ENCODE data around the gene ATG5. TPM values are rescaled to one million over a fixed set of nuclear protein-coding genes. Genes with fewer than 3 reads are reported as not detected.

The ATG5 gene
- total RNA-seq, 4 donors from 2014 or later: 25.3 to 47.8 (median 35.2) TPM

DNA sequence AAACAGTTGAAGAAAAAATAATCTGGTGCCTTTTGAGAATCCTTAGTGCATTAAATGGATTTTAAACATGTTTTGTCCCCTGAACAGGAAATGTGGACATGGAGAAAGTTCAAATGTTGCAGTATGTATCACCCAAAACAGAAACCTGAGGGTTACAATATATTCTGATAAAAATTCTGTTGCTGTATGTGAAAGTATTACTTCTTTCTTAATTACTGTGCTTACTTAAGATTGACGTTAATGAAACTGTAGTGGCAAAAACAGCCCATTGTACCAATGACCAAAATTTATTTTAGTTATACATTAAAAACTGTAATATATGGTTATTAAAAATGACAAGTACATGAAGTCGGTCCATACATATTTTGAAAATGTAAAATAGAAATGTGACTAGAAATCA, 138.8 kb downstream of the ATG5 start:
- no peaks in the 10 kb centered on the region for H3K27me3 ChIP-seq
- H3K4me1 ChIP-seq: no peaks in the 10 kb centered on the region
- no peak overlapping the region for H3K27ac ChIP-seq (replicated peaks in 1 of 4)
- no peaks in the 10 kb centered on the region for H3K9me3 ChIP-seq
- intact Hi-C loops (cut with DNase I): no loop called here
- WGBS: 95% methylated on average over 2 of the region's 2 CpGs
- DNase-seq (ENCODE audit: extremely low spot score): no peak
- H3K36me3 ChIP-seq: peaks cover 0 to 12% (median 5%) of the 10 kb centered on the region in 4 donors
- TF ChIP-seq POLR2A (IDR thresholded peaks at IDR 0.05; ENCODE audit: low read depth): no peak
- TF ChIP-seq EP300 (IDR thresholded peaks at IDR 0.05): no peak
- TF ChIP-seq POLR2AphosphoS5 (IDR thresholded peaks at IDR 0.05): no peak
- TF ChIP-seq, protein P1, sequence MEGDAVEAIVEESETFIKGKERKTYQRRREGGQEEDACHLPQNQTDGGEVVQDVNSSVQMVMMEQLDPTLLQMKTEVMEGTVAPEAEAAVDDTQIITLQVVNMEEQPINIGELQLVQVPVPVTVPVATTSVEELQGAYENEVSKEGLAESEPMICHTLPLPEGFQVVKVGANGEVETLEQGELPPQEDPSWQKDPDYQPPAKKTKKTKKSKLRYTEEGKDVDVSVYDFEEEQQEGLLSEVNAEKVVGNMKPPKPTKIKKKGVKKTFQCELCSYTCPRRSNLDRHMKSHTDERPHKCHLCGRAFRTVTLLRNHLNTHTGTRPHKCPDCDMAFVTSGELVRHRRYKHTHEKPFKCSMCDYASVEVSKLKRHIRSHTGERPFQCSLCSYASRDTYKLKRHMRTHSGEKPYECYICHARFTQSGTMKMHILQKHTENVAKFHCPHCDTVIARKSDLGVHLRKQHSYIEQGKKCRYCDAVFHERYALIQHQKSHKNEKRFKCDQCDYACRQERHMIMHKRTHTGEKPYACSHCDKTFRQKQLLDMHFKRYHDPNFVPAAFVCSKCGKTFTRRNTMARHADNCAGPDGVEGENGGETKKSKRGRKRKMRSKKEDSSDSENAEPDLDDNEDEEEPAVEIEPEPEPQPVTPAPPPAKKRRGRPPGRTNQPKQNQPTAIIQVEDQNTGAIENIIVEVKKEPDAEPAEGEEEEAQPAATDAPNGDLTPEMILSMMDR (IDR thresholded peaks at IDR 0.05): no peak
- H3K4me3 ChIP-seq: no peak overlapping the region

DNA sequence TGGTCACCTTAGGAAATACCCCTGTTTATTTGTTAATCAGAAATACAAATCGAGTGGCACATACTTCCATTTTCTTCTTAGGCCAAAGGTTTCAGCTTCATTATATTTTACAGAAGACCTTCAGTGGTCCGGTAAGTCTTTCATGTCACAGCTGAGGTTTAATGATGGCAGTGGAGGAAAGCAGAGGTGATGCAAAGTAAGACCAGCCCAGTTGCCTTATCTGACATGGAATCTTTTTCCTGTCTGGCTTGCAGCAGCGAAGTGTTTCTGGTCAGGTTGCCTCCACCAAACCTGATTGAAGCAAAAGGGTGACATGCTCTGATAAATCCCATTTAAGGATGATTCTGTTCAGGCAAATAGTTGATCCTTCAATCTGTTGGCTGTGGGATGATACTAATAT, 139.4 kb downstream of the ATG5 start:
- 89% methylated on average over 3 of the region's 3 CpGs for WGBS
- Histone ChIP-seq H3K4me1 (no peaks in the 10 kb centered on the region), H3K4me3 (no peak overlapping the region), H3K9me3 (no peaks in the 10 kb centered on the region), H3K36me3 (peaks cover 0 to 12% (median 5%) of the 10 kb centered on the region in 4 donors), H3K27ac (replicated peaks in 1 of 4) (no peak overlapping the region), H3K27me3 (no peaks in the 10 kb centered on the region)
- intact Hi-C loops (cut with DNase I): no loop called here
- TF ChIP-seq POLR2AphosphoS5 (IDR thresholded peaks at IDR 0.05) (no peak), POLR2A (IDR thresholded peaks at IDR 0.05; ENCODE audit: low read depth) (no peak), EP300 (IDR thresholded peaks at IDR 0.05) (no peak)
- TF ChIP-seq, protein P1 (IDR thresholded peaks at IDR 0.05): no peak
- DNase-seq (ENCODE audit: extremely low spot score): no peak

DNA sequence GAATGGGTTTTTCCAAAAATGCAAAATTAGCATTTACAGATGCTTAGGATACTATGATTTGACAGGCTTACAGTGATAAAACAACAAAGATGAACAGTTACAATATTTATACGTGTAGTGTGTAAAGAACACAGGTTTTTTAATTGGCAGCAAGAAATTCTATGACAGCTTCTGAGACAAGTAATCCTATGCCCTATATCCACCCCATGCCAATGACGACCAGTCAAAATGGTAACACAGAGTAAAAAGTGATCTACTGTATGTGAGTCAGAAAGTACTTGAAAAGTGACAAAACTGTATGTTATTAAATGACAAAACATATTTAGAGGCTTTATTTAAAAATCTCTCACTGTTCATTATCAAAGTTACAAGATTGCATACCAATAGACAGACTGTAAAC, 139.9 kb downstream of the ATG5 start:
- Histone ChIP-seq H3K27ac (replicated peaks in 1 of 4) (no peak overlapping the region), H3K27me3 (no peaks in the 10 kb centered on the region), H3K4me3 (no peak overlapping the region), H3K36me3 (peaks cover 0 to 12% (median 5%) of the 10 kb centered on the region in 4 donors), H3K9me3 (no peaks in the 10 kb centered on the region), H3K4me1 (no peaks in the 10 kb centered on the region)
- WGBS: 97% methylated on average over 2 of the region's 2 CpGs
- no peak for DNase-seq (ENCODE audit: extremely low spot score)
- TF ChIP-seq, protein P1 (IDR thresholded peaks at IDR 0.05): no peak
- TF ChIP-seq POLR2A (IDR thresholded peaks at IDR 0.05; ENCODE audit: low read depth) (no peak), POLR2AphosphoS5 (IDR thresholded peaks at IDR 0.05) (no peak), EP300 (IDR thresholded peaks at IDR 0.05) (no peak)
- intact Hi-C loops (cut with DNase I): no loop called here

DNA sequence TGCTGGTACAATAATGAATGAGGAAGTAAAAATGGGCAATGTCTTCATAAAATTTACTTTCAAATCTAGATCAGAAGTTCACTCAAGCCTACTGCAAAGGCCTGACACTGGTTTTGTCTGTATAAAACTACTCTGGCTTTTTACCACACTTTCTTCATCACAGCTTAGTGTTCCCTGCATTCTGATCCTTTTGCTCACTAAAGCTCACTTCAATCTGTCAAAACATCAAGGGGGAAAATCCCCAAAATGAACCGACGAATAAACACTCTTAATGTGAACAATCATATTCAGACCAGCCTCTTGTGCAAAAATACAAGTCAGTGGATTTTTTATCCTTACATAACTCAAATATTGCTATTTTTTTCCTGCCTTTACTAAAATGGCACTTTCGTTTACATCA, 140.9 kb downstream of the ATG5 start:
- TF ChIP-seq, protein P1 (IDR thresholded peaks at IDR 0.05): no peak
- TF ChIP-seq POLR2A (IDR thresholded peaks at IDR 0.05; ENCODE audit: low read depth) (no peak), EP300 (IDR thresholded peaks at IDR 0.05) (no peak), POLR2AphosphoS5 (IDR thresholded peaks at IDR 0.05) (no peak)

DNA sequence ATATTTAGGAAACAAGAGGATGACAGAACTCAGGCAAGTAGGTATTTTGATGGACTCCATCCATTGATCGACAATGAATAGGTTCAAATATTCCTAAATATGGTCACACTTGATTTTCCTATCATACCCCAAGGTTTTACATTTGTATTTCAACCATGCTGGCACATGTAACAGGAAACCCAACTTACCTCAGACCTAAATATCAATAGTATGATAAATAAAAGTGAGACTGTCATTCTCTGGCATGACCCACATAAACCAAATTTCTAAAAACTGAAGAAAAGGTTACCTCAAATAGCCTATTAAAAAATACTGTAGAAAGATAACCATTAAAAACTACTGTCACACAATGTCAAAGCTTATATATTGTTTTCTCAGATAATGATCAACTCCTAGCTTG, 142.1 kb downstream of the ATG5 start:
- DNase-seq (ENCODE audit: extremely low spot score): no peak
- H3K36me3 ChIP-seq: peaks cover 0 to 12% (median 5%) of the 10 kb centered on the region in 4 donors
- H3K27ac ChIP-seq (replicated peaks in 1 of 4): no peak overlapping the region
- no peaks in the 10 kb centered on the region for H3K9me3 ChIP-seq
- intact Hi-C loops (cut with DNase I): no loop called here
- WGBS: 92% methylated on average over 1 of the region's 1 CpG
- no peak for TF ChIP-seq EP300 (IDR thresholded peaks at IDR 0.05)
- TF ChIP-seq, protein P1 (IDR thresholded peaks at IDR 0.05): no peak
- no peak for TF ChIP-seq POLR2AphosphoS5 (IDR thresholded peaks at IDR 0.05)
- no peak for TF ChIP-seq POLR2A (IDR thresholded peaks at IDR 0.05; ENCODE audit: low read depth)
- H3K4me3 ChIP-seq: no peak overlapping the region
- no peaks in the 10 kb centered on the region for H3K27me3 ChIP-seq
- H3K4me1 ChIP-seq: no peaks in the 10 kb centered on the region

More for the DNA sequence above, 140.9 kb downstream of the ATG5 start:
- intact Hi-C loops (cut with DNase I): no loop called here
- Histone ChIP-seq H3K4me3 (no peak overlapping the region), H3K27me3 (no peaks in the 10 kb centered on the region), H3K9me3 (no peaks in the 10 kb centered on the region), H3K36me3 (peaks cover 0 to 12% (median 5%) of the 10 kb centered on the region in 4 donors), H3K4me1 (no peaks in the 10 kb centered on the region), H3K27ac (replicated peaks in 1 of 4) (no peak overlapping the region)
- WGBS: 95% methylated on average over 3 of the region's 3 CpGs
- no peak for DNase-seq (ENCODE audit: extremely low spot score)
